ENCODE results near the gene P3H2. TPM values are rescaled to one million over a fixed set of nuclear protein-coding genes. Genes with fewer than 3 reads are reported as not detected.
A peak's percentile ranks its signal among the peaks of the same experiment; 100 is the strongest.

Gene P3H2
- total RNA-seq, 1 donor from 2014 or later, result 23.5 TPM

GRCh38 chr3:190041333-190042041 lies 79.2 kb downstream of the P3H2 start:
- H3K27me3 Mint-ChIP-seq, result no peaks in the 10 kb centered on the region
- peaks cover 28% of the 10 kb centered on the region for H3K4me1 Mint-ChIP-seq (ENCODE audit: unreplicated experiment)
- no peaks in the 10 kb centered on the region for H3K9me3 Mint-ChIP-seq
- DNase-seq (ENCODE audit: extremely low spot score, unreplicated experiment), result no peak
- H3K27ac Mint-ChIP-seq, result no peak overlapping the region
- no peaks in the 10 kb centered on the region for H3K36me3 Mint-ChIP-seq
- no peak overlapping the region for H3K4me3 Mint-ChIP-seq
- TF ChIP-seq CTCF (conservative IDR thresholded peaks at IDR 0.05), result no peak

GRCh38 chr3:190040145-190040544 lies 80.6 kb downstream of the P3H2 start:
- Mint-ChIP-seq H3K36me3 (no peaks in the 10 kb centered on the region), H3K27ac (no peak overlapping the region), H3K4me3 (no peak overlapping the region), H3K9me3 (no peaks in the 10 kb centered on the region), H3K27me3 (no peaks in the 10 kb centered on the region), H3K4me1 (ENCODE audit: unreplicated experiment) (peaks cover 32% of the 10 kb centered on the region)
- no peak for DNase-seq (ENCODE audit: extremely low spot score, unreplicated experiment)
- no peak for TF ChIP-seq CTCF (conservative IDR thresholded peaks at IDR 0.05)

- Mint-ChIP-seq H3K4me3 (peak overlapping the region; percentile 24), H3K36me3 (no peaks in the 10 kb centered on the region), H3K9me3 (no peaks in the 10 kb centered on the region), H3K27me3 (no peaks in the 10 kb centered on the region), H3K4me1 (ENCODE audit: unreplicated experiment) (peaks cover 21% of the 10 kb centered on the region), H3K27ac (peak overlapping the region; percentile 80)
- no peak for TF ChIP-seq CTCF (conservative IDR thresholded peaks at IDR 0.05)
- no peak for DNase-seq (ENCODE audit: extremely low spot score, unreplicated experiment)
Observed at GRCh38 chr3:190038050-190038933, 82.4 kb downstream of the P3H2 start.

- H3K27ac Mint-ChIP-seq, result no peak overlapping the region
- no peaks in the 10 kb centered on the region for H3K27me3 Mint-ChIP-seq
- H3K36me3 Mint-ChIP-seq, result no peaks in the 10 kb centered on the region
- no peak overlapping the region for H3K4me3 Mint-ChIP-seq
- no peak for TF ChIP-seq CTCF (conservative IDR thresholded peaks at IDR 0.05)
- peaks cover 6% of the 10 kb centered on the region for H3K9me3 Mint-ChIP-seq
- H3K4me1 Mint-ChIP-seq (ENCODE audit: unreplicated experiment), result peaks cover 21% of the 10 kb centered on the region
- DNase-seq (ENCODE audit: extremely low spot score, unreplicated experiment), result no peak
Observed at GRCh38 chr3:190036631-190037030, 84.1 kb downstream of the P3H2 start.

- H3K9me3 Mint-ChIP-seq, result peaks cover 6% of the 10 kb centered on the region
- no peak for DNase-seq (ENCODE audit: extremely low spot score, unreplicated experiment)
- peaks cover 21% of the 10 kb centered on the region for H3K4me1 Mint-ChIP-seq (ENCODE audit: unreplicated experiment)
- TF ChIP-seq CTCF (conservative IDR thresholded peaks at IDR 0.05), result no peak
- no peak overlapping the region for H3K4me3 Mint-ChIP-seq
- no peak overlapping the region for H3K27ac Mint-ChIP-seq
- H3K36me3 Mint-ChIP-seq, result no peaks in the 10 kb centered on the region
- no peaks in the 10 kb centered on the region for H3K27me3 Mint-ChIP-seq
Observed at GRCh38 chr3:190034446-190034845, 86.3 kb downstream of the P3H2 start.
